ENCODE data around the gene F2RL3.

F2RL3 gene

DNA sequence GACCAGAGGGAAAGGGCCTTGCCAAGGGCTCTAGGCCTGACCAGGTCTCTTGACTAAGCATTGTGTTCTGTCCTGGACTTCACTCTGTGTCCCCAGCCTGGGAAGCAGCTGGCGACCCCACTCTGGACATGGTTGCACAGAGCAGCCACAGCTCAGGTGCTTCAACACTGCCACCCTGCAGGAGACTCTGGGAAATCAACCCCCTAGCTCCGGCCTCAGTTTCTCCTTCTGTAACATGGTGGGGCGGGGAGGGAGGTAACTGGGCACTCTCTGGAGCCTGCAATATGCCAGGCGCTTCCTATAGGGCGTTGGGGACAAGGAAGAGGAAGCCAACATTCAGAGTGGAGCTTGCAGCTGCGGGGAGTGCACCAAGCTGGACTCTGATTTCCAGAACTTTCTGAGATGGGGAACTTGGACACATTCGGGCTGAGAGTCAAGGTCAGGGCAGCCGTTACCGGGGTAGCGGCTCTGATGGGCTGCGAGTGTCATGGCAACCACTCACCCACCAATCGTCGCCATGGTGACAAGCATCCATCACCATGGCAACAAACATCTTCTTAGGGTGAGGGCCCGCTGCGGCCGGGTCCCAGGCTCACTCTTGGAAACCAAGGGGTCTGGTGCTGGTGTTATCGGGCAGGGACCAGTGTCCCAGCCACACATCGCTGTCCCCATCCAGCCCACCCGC is 12.8 kb downstream of the F2RL3 start:
- TF ChIP-seq, protein P1, sequence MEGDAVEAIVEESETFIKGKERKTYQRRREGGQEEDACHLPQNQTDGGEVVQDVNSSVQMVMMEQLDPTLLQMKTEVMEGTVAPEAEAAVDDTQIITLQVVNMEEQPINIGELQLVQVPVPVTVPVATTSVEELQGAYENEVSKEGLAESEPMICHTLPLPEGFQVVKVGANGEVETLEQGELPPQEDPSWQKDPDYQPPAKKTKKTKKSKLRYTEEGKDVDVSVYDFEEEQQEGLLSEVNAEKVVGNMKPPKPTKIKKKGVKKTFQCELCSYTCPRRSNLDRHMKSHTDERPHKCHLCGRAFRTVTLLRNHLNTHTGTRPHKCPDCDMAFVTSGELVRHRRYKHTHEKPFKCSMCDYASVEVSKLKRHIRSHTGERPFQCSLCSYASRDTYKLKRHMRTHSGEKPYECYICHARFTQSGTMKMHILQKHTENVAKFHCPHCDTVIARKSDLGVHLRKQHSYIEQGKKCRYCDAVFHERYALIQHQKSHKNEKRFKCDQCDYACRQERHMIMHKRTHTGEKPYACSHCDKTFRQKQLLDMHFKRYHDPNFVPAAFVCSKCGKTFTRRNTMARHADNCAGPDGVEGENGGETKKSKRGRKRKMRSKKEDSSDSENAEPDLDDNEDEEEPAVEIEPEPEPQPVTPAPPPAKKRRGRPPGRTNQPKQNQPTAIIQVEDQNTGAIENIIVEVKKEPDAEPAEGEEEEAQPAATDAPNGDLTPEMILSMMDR (IDR thresholded peaks at IDR 0.05; ENCODE audit: low read length): no peak
- TF ChIP-seq EZH2 (IDR thresholded peaks at IDR 0.05; ENCODE audit: borderline replicate concordance, low read length): no peak
- H3K4me3 ChIP-seq (ENCODE audit: low read depth, low read length, poor library complexity, severe bottlenecking): no peak overlapping the region
- no peaks in the 10 kb centered on the region for H4K20me1 ChIP-seq (ENCODE audit: insufficient read depth, low read length)
- H3K27ac ChIP-seq (ENCODE audit: low read depth, low read length, poor library complexity, severe bottlenecking): no peak overlapping the region
- no peaks in the 10 kb centered on the region; the same call in 1 of the 2 replicates for H3K27me3 ChIP-seq (ENCODE audit: insufficient read depth, low read length)
- no peaks in the 10 kb centered on the region; the same call in 1 of the 2 replicates for H3F3A ChIP-seq (ENCODE audit: insufficient read depth, low read length)
- H3K9me2 ChIP-seq (ENCODE audit: low read depth, low read length): no peaks in the 10 kb centered on the region
- H3K9ac ChIP-seq (ENCODE audit: low read length): no peak overlapping the region
- H3K4me1 ChIP-seq (ENCODE audit: insufficient read depth, low read length, severe bottlenecking): no peaks in the 10 kb centered on the region
- H2AFZ ChIP-seq (ENCODE audit: low read length): no peak overlapping the region
- H3K9me3 ChIP-seq (ENCODE audit: low read length): no peaks in the 10 kb centered on the region
- H3K79me2 ChIP-seq (ENCODE audit: insufficient read depth, low read length): no peaks in the 10 kb centered on the region
- no peaks in the 10 kb centered on the region for H3K36me3 ChIP-seq (ENCODE audit: insufficient read depth, low read length)
- no peak overlapping the region for H3K4me2 ChIP-seq (ENCODE audit: low read length)

- Histone ChIP-seq H3K27ac (ENCODE audit: low read depth, low read length, poor library complexity, severe bottlenecking) (no peak overlapping the region), H3K79me2 (ENCODE audit: insufficient read depth, low read length) (no peaks in the 10 kb centered on the region), H3F3A (ENCODE audit: insufficient read depth, low read length) (no peaks in the 10 kb centered on the region; the same call in 1 of the 2 replicates), H3K4me1 (ENCODE audit: insufficient read depth, low read length, severe bottlenecking) (no peaks in the 10 kb centered on the region), H3K9me2 (ENCODE audit: low read depth, low read length) (no peaks in the 10 kb centered on the region), H3K9ac (ENCODE audit: low read length) (no peak overlapping the region), H3K4me3 (ENCODE audit: low read depth, low read length, poor library complexity, severe bottlenecking) (no peak overlapping the region), H3K27me3 (ENCODE audit: insufficient read depth, low read length) (no peaks in the 10 kb centered on the region; the same call in 1 of the 2 replicates), H3K9me3 (ENCODE audit: low read length) (no peaks in the 10 kb centered on the region), H2AFZ (ENCODE audit: low read length) (no peak overlapping the region), H3K36me3 (ENCODE audit: insufficient read depth, low read length) (no peaks in the 10 kb centered on the region), H4K20me1 (ENCODE audit: insufficient read depth, low read length) (no peaks in the 10 kb centered on the region), H3K4me2 (ENCODE audit: low read length) (no peak overlapping the region)
- TF ChIP-seq, protein P1 (IDR thresholded peaks at IDR 0.05; ENCODE audit: low read length): no peak
- no peak for TF ChIP-seq EZH2 (IDR thresholded peaks at IDR 0.05; ENCODE audit: borderline replicate concordance, low read length)
These were observed 13.7 kb downstream of the F2RL3 start for GRCh38 chr19:16902545-16902944.

GRCh38 chr19:16903347-16903746 is 14.5 kb downstream of the F2RL3 start:
- Histone ChIP-seq H2AFZ (ENCODE audit: low read length) (no peak overlapping the region), H3K9ac (ENCODE audit: low read length) (no peak overlapping the region), H3K27me3 (ENCODE audit: insufficient read depth, low read length) (no peaks in the 10 kb centered on the region; the same call in 1 of the 2 replicates), H3F3A (ENCODE audit: insufficient read depth, low read length) (no peaks in the 10 kb centered on the region; the same call in 1 of the 2 replicates), H3K36me3 (ENCODE audit: insufficient read depth, low read length) (no peaks in the 10 kb centered on the region), H3K79me2 (ENCODE audit: insufficient read depth, low read length) (no peaks in the 10 kb centered on the region), H3K9me3 (ENCODE audit: low read length) (no peaks in the 10 kb centered on the region), H4K20me1 (ENCODE audit: insufficient read depth, low read length) (no peaks in the 10 kb centered on the region), H3K27ac (ENCODE audit: low read depth, low read length, poor library complexity, severe bottlenecking) (no peak overlapping the region), H3K4me1 (ENCODE audit: insufficient read depth, low read length, severe bottlenecking) (no peaks in the 10 kb centered on the region), H3K4me2 (ENCODE audit: low read length) (no peak overlapping the region), H3K4me3 (ENCODE audit: low read depth, low read length, poor library complexity, severe bottlenecking) (no peak overlapping the region), H3K9me2 (ENCODE audit: low read depth, low read length) (no peaks in the 10 kb centered on the region)
- no peak for TF ChIP-seq EZH2 (IDR thresholded peaks at IDR 0.05; ENCODE audit: borderline replicate concordance, low read length)
- TF ChIP-seq, protein P1 (IDR thresholded peaks at IDR 0.05; ENCODE audit: low read length): no peak

Measured in OCI-LY1 (cell line).